ENCODE data around the gene PRR19. TPM values are rescaled to one million over a fixed set of nuclear protein-coding genes. Genes with fewer than 3 reads are reported as not detected.

Gene PRR19
- total and polyA plus RNA-seq, 4 donors: 0.23 to 0.45 TPM; not detected in 2

DNA sequence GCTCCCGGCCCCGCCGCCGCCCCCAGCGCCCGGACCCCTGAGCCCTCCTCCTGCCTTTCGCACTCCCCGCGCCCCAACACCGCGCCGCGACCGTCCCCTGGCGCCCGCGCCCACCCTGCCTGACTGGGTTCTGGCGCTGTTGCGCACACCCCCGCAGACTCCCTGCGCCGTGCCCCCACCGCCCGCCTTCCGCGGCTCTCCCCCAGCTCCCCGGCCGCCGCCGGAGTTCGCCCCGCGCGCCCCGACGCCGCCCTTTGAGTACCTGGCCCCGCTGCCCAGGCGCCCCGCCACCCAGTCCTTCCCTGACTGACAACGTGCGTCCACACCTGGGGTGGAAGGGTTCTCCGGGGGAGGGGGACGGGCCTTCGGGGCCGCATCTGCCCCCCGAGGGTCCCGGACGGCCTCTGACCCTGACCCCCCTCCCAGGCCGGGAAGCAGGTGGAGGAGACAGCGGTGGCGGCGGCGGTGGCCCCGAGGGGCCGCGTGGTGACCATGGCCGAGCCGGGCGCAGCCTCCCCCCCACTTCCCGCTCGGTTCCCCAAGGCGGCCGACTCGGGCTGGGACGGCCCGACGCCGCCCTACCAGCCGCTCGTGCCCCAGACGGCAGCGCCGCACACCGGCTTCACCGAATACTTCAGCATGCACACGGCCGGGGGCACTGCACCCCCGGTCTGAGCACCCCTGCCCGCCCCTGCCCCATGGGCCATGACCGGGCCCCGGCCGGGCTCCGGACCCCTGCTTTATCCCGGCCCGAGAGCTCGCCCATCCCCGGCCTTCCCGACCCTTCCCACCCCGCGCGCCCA, 22.1 kb downstream of the PRR19 start:
- intact Hi-C loops (cut with DNase I): no loop called here
- Histone ChIP-seq H3K4me1 (ENCODE audit: control insufficient read depth in 1 of 2, insufficient read depth in 2 of 2, low read length in 2 of 2) (no peaks in the 10 kb centered on the region), H3K9me3 (ENCODE audit: control insufficient read depth, low read length) (no peaks in the 10 kb centered on the region), H3K36me3 (ENCODE audit: control insufficient read depth in 1 of 2, insufficient read depth in 2 of 2, low read length in 1 of 2) (no peaks in the 10 kb centered on the region), H3K27ac (ENCODE audit: low read depth in 1 of 2, low read length in 2 of 2) (no peak overlapping the region), H3K4me3 (ENCODE audit: low read length in 2 of 2) (no peak overlapping the region), H3K27me3 (ENCODE audit: control insufficient read depth in 1 of 2, insufficient read depth in 2 of 2, low read length in 1 of 2) (no peaks in the 10 kb centered on the region)
- no peak for ATAC-seq (ENCODE audit: low FRiP score)
- DNase-seq: no peak
- WGBS, 2 donors: 2 to 3% methylated on average over 32 to 92 of the region's 92 CpGs

DNA sequence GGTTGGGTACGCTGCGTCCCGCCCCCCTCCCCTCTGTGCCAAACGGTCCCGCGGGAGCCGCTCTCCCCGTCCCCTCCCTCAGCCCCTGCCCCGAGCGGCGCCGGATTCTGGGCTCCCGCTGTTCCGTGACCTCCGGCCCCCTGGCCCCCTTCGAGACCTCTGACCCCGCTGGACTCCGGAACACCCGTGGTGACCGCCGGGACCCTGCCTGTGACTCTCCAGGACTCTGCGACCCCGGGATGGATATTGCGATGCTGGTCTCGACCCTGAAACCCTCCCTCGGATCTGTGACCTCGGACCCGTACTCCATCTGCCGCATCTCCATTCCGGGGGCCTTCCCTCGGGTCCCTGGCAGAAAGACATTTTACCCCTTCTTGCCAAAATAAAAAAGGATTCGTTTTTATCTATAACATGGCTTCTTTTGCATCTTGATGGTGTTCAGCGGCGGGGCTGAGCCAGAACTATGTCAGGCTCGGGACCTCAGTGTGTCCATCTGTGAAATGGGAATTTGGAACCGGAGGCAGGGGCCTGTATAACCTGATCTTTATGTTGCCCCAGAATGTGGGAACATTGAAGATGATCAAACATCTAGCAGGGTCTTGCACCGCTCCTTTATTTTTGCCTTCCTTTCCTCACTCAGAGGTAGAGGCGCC, 22.8 kb downstream of the PRR19 start:
- no peaks in the 10 kb centered on the region for H3K9me3 ChIP-seq (ENCODE audit: control insufficient read depth, low read length)
- DNase-seq: no peak
- intact Hi-C loops (cut with DNase I): loop anchor here (5.0 kb wide), 2 partner anchors 73 to 192 kb away; partner anchors contain the start of gene POU2F2 (in 2 of the 2)
- H3K36me3 ChIP-seq (ENCODE audit: control insufficient read depth in 1 of 2, insufficient read depth in 2 of 2, low read length in 1 of 2): no peaks in the 10 kb centered on the region
- H3K4me1 ChIP-seq (ENCODE audit: control insufficient read depth in 1 of 2, insufficient read depth in 2 of 2, low read length in 2 of 2): no peaks in the 10 kb centered on the region
- H3K27ac ChIP-seq (ENCODE audit: low read depth in 1 of 2, low read length in 2 of 2): no peak overlapping the region
- WGBS, 2 donors: 1 to 2% methylated on average over 32 to 38 of the region's 38 CpGs
- H3K4me3 ChIP-seq (ENCODE audit: low read length in 2 of 2): no peak overlapping the region
- ATAC-seq (ENCODE audit: low FRiP score): no peak
- no peaks in the 10 kb centered on the region for H3K27me3 ChIP-seq (ENCODE audit: control insufficient read depth in 1 of 2, insufficient read depth in 2 of 2, low read length in 1 of 2)

DNA sequence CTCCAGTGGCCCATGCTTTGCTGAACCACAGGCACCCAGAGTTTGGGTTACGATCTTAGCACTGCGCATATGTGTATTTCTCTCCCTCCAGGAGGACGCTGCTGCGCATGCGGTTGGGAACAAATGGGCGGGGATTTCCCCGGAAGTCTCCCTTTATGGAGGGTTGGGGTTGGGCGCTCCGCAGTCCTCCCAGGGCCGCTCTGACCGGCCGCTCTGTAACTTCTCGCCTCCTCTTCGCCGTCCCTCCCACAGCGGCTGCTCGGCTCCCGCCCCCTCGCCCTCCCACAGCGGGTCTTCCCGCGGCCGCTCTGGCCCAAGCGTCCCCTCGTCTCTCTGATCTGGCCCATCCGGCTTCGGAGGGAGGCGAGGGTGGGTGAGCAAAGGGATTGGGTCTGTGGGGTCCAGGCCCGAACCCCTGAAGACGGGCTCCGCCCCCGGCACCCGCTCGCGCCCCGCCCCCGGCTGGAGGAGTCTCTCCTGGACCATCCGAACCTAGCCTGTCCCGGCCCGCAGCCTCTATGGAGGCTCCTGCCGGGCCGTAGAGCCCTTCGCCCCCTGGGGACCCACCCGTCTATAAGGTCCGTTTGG, 23.5 kb downstream of the PRR19 start, which contains the start of gene MEGF8:
Gene MEGF8 (plus strand): TSS at position 328 of the 588 bp plus-strand sequence. CDS start 609 bp downstream, outside the sequence.
- Histone ChIP-seq H3K9me3 (ENCODE audit: control insufficient read depth, low read length) (no peaks in the 10 kb centered on the region), H3K27me3 (ENCODE audit: control insufficient read depth in 1 of 2, insufficient read depth in 2 of 2, low read length in 1 of 2) (no peaks in the 10 kb centered on the region), H3K4me1 (ENCODE audit: control insufficient read depth in 1 of 2, insufficient read depth in 2 of 2, low read length in 2 of 2) (no peaks in the 10 kb centered on the region), H3K4me3 (ENCODE audit: low read length in 2 of 2) (peak within 1 kb of the TSS; percentile 67 to 69), H3K27ac (ENCODE audit: low read depth in 1 of 2, low read length in 2 of 2) (no peak within 1 kb of the TSS), H3K36me3 (ENCODE audit: control insufficient read depth in 1 of 2, insufficient read depth in 2 of 2, low read length in 1 of 2) (no peaks in the 10 kb centered on the region)
- ATAC-seq (ENCODE audit: low FRiP score) (peak; percentile 98), DNase-seq (peak; percentile 99)
- intact Hi-C loops (cut with DNase I): loop anchor here (5.0 kb wide), 2 partner anchors 72 to 193 kb away; partner anchors contain the start of gene POU2F2 (in 2 of the 2)
- WGBS, 2 donors: 1% methylated on average over 44 to 45 of the region's 45 CpGs

DNA sequence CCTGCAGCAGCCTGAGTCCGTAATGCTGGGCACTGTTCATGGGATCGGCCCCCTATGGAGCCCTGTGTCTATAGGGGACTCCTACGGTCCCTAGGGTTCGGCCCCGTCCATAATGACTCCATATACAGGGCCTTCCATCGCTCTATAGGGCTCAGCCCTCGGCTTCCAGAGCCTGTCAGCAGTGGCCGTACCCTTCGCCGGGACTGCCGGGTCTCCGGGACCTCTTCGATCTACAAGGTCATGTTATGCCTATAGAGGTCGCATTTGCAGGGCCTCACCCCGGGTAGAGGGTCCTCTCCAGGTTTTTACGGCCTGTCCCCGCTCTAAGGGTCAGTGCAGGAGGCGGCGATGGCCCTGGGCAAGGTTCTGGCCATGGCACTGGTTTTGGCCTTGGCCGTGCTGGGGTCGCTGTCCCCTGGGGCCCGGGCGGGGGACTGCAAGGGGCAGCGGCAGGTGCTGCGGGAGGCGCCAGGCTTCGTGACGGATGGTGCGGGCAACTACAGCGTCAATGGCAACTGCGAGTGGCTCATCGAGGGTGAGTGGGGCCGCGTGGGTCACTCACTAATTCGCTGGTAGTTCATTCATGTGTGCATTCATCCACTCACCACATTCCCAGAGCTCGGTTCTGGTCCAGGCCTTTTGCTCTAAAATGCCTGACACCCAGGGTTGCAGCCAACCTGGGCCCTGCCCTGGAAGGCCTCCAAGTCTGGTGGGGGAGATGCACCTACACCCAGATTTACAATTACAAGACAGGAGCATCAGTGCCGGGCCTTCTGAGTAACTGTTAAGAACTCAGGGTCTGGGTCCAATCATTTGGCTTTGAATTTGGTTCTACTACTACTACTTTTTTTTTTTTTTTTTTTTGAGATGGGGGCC, 24.2 kb downstream of the PRR19 start:
- Histone ChIP-seq H3K9me3 (ENCODE audit: control insufficient read depth, low read length) (no peaks in the 10 kb centered on the region), H3K27ac (ENCODE audit: low read depth in 1 of 2, low read length in 2 of 2) (no peak overlapping the region), H3K4me3 (ENCODE audit: low read length in 2 of 2) (peak overlapping the region; percentile 67 to 69), H3K27me3 (ENCODE audit: control insufficient read depth in 1 of 2, insufficient read depth in 2 of 2, low read length in 1 of 2) (no peaks in the 10 kb centered on the region), H3K36me3 (ENCODE audit: control insufficient read depth in 1 of 2, insufficient read depth in 2 of 2, low read length in 1 of 2) (no peaks in the 10 kb centered on the region), H3K4me1 (ENCODE audit: control insufficient read depth in 1 of 2, insufficient read depth in 2 of 2, low read length in 2 of 2) (no peaks in the 10 kb centered on the region)
- intact Hi-C loops (cut with DNase I): loop anchor here (5.0 kb wide), 2 partner anchors 71 to 194 kb away; partner anchors contain the start of gene POU2F2 (in 2 of the 2)
- 4 to 5% methylated on average over 37 of the region's 37 CpGs for WGBS, 2 donors
- DNase-seq (peak in 1 of 2 donors; percentile 63), ATAC-seq (ENCODE audit: low FRiP score) (no peak)

DNA sequence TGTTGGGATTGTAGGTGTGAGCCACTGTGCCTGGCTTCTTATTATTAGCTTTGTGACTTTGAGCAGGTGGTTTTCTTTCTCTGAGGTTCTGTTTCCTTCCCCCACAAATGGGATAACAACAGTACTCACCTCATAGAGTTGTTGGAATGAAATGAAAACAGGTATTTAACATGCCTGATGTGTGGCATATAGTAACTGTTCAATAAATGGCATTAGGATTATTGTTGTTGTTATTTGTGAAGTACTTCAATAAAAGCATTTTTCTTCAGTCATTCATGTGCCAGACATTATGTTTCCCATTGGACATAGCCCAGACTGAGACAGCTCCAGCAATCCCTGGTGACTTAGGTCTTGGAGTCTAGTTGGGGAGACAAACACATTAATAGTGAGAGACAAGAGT, 25.0 kb downstream of the PRR19 start:
- intact Hi-C loops (cut with DNase I): loop anchor here (5.0 kb wide), 2 partner anchors 70 to 195 kb away; partner anchors contain the start of gene POU2F2 (in 2 of the 2)
- DNase-seq (no peak), ATAC-seq (ENCODE audit: low FRiP score) (no peak)
- no peaks in the 10 kb centered on the region for H3K27me3 ChIP-seq (ENCODE audit: control insufficient read depth in 1 of 2, insufficient read depth in 2 of 2, low read length in 1 of 2)
- no peaks in the 10 kb centered on the region for H3K9me3 ChIP-seq (ENCODE audit: control insufficient read depth, low read length)
- H3K27ac ChIP-seq (ENCODE audit: low read depth in 1 of 2, low read length in 2 of 2): no peak overlapping the region
- no peak overlapping the region for H3K4me3 ChIP-seq (ENCODE audit: low read length in 2 of 2)
- no peaks in the 10 kb centered on the region for H3K36me3 ChIP-seq (ENCODE audit: control insufficient read depth in 1 of 2, insufficient read depth in 2 of 2, low read length in 1 of 2)
- H3K4me1 ChIP-seq (ENCODE audit: control insufficient read depth in 1 of 2, insufficient read depth in 2 of 2, low read length in 2 of 2): no peaks in the 10 kb centered on the region

DNA sequence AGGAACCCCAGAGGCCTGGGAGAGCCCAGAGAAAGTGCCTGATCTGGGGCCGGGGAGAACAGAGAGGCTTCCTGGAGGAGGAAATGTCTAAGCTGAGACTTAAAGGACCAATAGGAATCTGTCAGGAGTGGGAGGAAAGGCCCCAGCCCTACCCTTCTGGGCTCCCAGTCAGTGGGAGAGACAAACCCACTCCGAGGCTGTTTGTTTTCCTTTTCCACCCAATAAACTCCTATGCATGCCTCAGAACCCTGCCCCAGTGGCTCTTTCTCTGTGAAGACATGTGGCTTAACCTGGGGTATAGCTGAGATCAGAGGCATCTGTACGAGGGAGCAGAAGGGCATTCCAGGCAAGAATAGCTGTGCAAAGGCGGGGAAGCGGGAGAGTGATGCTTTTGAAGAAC, 25.4 kb downstream of the PRR19 start:
- ATAC-seq (ENCODE audit: low FRiP score): no peak
- Histone ChIP-seq H3K9me3 (ENCODE audit: control insufficient read depth, low read length) (no peaks in the 10 kb centered on the region), H3K4me3 (ENCODE audit: low read length in 2 of 2) (no peak overlapping the region), H3K4me1 (ENCODE audit: control insufficient read depth in 1 of 2, insufficient read depth in 2 of 2, low read length in 2 of 2) (no peaks in the 10 kb centered on the region), H3K27me3 (ENCODE audit: control insufficient read depth in 1 of 2, insufficient read depth in 2 of 2, low read length in 1 of 2) (no peaks in the 10 kb centered on the region), H3K27ac (ENCODE audit: low read depth in 1 of 2, low read length in 2 of 2) (no peak overlapping the region), H3K36me3 (ENCODE audit: control insufficient read depth in 1 of 2, insufficient read depth in 2 of 2, low read length in 1 of 2) (no peaks in the 10 kb centered on the region)
- intact Hi-C loops (cut with DNase I): loop anchor here (5.0 kb wide), 2 partner anchors 70 to 195 kb away; partner anchors contain the start of gene POU2F2 (in 2 of the 2)
- 86 to 92% methylated on average over 5 of the region's 5 CpGs for WGBS, 2 donors
- no peak for DNase-seq

DNA sequence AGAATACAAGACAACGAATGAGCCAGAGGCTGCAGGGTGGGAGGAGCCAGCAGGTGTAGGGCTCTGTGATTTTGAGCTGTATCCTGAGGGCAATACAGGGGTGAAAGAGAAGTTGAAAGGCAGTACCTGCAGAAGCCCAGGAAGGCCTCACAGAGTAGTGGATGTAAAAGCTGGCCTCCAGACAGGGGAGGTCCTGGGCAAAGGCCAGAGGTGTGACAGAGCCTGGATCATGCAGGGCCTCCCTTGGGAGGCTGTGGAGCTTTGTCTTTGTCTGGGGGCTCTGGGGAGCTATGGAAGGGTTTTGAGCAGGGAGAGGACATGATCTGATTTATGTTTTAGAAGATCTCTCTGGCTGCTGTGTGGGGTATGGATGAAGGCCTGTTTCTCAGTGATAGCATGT, 26.2 kb downstream of the PRR19 start:
- intact Hi-C loops (cut with DNase I): loop anchor here (5.0 kb wide), 2 partner anchors 69 to 196 kb away; partner anchors contain the start of gene POU2F2 (in 2 of the 2)
- no peaks in the 10 kb centered on the region for H3K4me1 ChIP-seq (ENCODE audit: control insufficient read depth in 1 of 2, insufficient read depth in 2 of 2, low read length in 2 of 2)
- H3K27me3 ChIP-seq (ENCODE audit: control insufficient read depth in 1 of 2, insufficient read depth in 2 of 2, low read length in 1 of 2): no peaks in the 10 kb centered on the region
- 36 to 51% methylated on average over 1 of the region's 1 CpG for WGBS, 2 donors
- H3K27ac ChIP-seq (ENCODE audit: low read depth in 1 of 2, low read length in 2 of 2): no peak overlapping the region
- ATAC-seq (ENCODE audit: low FRiP score) (no peak), DNase-seq (no peak)
- no peaks in the 10 kb centered on the region for H3K36me3 ChIP-seq (ENCODE audit: control insufficient read depth in 1 of 2, insufficient read depth in 2 of 2, low read length in 1 of 2)
- no peaks in the 10 kb centered on the region for H3K9me3 ChIP-seq (ENCODE audit: control insufficient read depth, low read length)
- no peak overlapping the region for H3K4me3 ChIP-seq (ENCODE audit: low read length in 2 of 2)

DNA sequence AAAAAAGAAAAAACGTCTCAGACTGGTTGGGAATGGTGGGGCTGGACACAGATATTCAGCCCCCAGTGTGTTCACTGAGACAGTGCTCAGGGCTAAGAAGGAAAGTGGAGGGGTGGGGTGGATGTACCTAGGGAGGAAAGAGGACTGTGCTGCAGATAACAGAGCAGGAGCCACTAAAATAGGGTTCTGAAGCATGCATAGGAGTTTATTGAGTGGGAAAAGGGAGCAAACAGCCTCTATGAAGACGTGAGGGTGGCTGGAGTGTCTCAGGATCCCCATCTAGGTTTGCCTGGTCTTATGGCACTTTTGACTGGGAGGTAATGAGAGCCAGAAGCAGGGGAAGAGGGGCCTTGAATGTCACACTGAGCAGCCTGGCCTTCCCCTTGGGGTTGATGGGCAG, 26.9 kb downstream of the PRR19 start:
- WGBS, 2 donors: 71 to 75% methylated on average over 2 of the region's 2 CpGs
- H3K27ac ChIP-seq (ENCODE audit: low read depth in 1 of 2, low read length in 2 of 2): no peak overlapping the region
- H3K27me3 ChIP-seq (ENCODE audit: control insufficient read depth in 1 of 2, insufficient read depth in 2 of 2, low read length in 1 of 2): no peaks in the 10 kb centered on the region
- H3K9me3 ChIP-seq (ENCODE audit: control insufficient read depth, low read length): no peaks in the 10 kb centered on the region
- DNase-seq (no peak), ATAC-seq (ENCODE audit: low FRiP score) (no peak)
- intact Hi-C loops (cut with DNase I): loop anchor here (5.0 kb wide), 2 partner anchors 68 to 197 kb away; partner anchors contain the start of gene POU2F2 (in 2 of the 2)
- no peaks in the 10 kb centered on the region for H3K36me3 ChIP-seq (ENCODE audit: control insufficient read depth in 1 of 2, insufficient read depth in 2 of 2, low read length in 1 of 2)
- no peak overlapping the region for H3K4me3 ChIP-seq (ENCODE audit: low read length in 2 of 2)
- H3K4me1 ChIP-seq (ENCODE audit: control insufficient read depth in 1 of 2, insufficient read depth in 2 of 2, low read length in 2 of 2): no peaks in the 10 kb centered on the region

Measured in aorta (tissue), 5 donors.